Osteoblast (primary cell): Measurements from ENCODE around the gene MAN1C1. TPM values are rescaled to one million over a fixed set of nuclear protein-coding genes. Genes with fewer than 3 reads are reported as not detected.

ENCODE experiments used
- DNase-seq: peaks from one replicate; pipeline ENCODE4 v3.0.0; 2011; ENCODE audit warnings: low spot score, mixed read lengths; ENCODE audit not compliant: insufficient read length; ENCODE audit errors: missing footprints
- H2AFZ ChIP-seq: 2 replicates; pipeline ENCODE4 v1.6.0; 2011; ENCODE audit warnings: mild to moderate bottlenecking, low read length
- H3K27ac ChIP-seq: 2 replicates; pipeline ENCODE4 v1.5.1; 2011; ENCODE audit warnings: mild to moderate bottlenecking, low read depth, low read length, moderate library complexity
- H3K27me3 ChIP-seq: 2 replicates; pipeline ENCODE4 v1.6.0; 2012; ENCODE audit warnings: mild to moderate bottlenecking, control low read depth, inconsistent platforms, low read length, moderate library complexity; ENCODE audit not compliant: insufficient read depth
- H3K36me3 ChIP-seq: 2 replicates; pipeline ENCODE4 v1.5.1; 2011; ENCODE audit warnings: mild to moderate bottlenecking, low read length, control low read depth, moderate library complexity; ENCODE audit not compliant: insufficient read depth
- H3K4me1 ChIP-seq: 2 replicates; pipeline ENCODE4 v1.5.1; 2011; ENCODE audit warnings: mild to moderate bottlenecking, low read length, control low read depth, moderate library complexity; ENCODE audit not compliant: insufficient read depth
- H3K4me2 ChIP-seq: 2 replicates; pipeline ENCODE4 v1.6.0; 2011; ENCODE audit warnings: mild to moderate bottlenecking, low read length; ENCODE audit not compliant: insufficient read depth
- H3K4me3 ChIP-seq: fragments of 200-600 bp; sonication (generic); 3 replicates; pipeline ENCODE4 v1.5.1; 2012; ENCODE audit warnings: mild to moderate bottlenecking, low read length, inconsistent platforms; ENCODE audit not compliant: insufficient read depth
- H3K79me2 ChIP-seq: 2 replicates; pipeline ENCODE4 v1.6.0; 2012; ENCODE audit warnings: mild to moderate bottlenecking, low read length, control low read depth, inconsistent platforms; ENCODE audit not compliant: insufficient read depth
- H3K9me3 ChIP-seq: 2 replicates; pipeline ENCODE4 v1.5.1; 2011; ENCODE audit warnings: low read depth, low read length, control low read depth
- H4K20me1 ChIP-seq: 2 replicates; pipeline ENCODE4 v1.6.0; 2012; ENCODE audit warnings: mild to moderate bottlenecking, low read length, control low read depth; ENCODE audit not compliant: insufficient read depth
- total RNA-seq: library from RNA; depleted of rRNA; stranded (reverse); fragments of >200 nt; gene quantifications from 2 replicates; pipeline ENCODE4 v1.2.3, GENCODE V29; 2012
- TF ChIP-seq, protein P1 (sequence below): IDR thresholded peaks from 2 replicates; pipeline ENCODE4 v1.5.1; 2011; ENCODE audit warnings: mild to moderate bottlenecking, low read depth, low read length, moderate library complexity; ENCODE audit errors: extremely low read depth

MAN1C1 gene
- total RNA-seq, 1 donor, result 16.3 TPM

DNA sequence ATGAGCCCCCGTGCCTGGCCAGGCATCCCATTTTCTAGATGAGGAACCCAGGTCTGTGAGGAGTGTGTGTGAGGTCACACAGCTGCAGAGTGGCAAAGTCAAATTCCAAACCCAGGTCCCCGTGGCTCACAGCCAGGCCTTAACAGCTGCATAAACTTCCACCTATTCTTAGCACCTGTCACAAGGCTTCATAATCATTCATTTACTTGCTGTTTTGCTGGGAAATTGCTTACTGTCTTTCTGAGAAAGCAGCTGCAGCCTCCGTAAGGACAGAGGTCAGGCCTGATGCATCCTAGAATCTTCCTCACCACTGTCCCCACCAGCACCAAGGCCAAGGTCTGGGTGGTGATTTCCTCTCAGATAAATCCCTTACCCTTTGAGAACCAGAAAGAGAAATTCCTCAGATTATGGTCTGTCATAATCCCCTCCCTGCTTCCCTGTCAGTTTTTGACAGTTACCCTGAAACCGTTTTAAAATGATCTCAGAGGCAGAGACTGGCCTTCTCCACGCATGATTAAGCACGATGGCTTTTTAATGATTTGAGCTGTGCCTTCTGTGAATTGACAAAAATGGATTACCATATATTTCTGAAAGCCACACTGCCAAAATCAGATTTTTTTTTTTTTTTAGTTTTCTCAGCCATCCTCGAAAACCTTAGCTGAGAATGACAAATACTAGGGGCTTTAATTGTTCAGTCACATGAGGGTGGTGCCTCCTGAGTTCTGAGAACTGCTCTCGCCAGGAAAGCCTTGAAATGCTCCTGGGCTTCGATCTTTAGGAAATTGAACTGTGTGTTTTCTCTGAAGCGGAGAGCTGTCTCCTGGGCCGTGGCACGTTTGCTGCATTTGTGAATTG lies 113.4 kb downstream of the MAN1C1 start:
- peak; percentile 17 for DNase-seq
- Histone ChIP-seq H3K36me3 (no peaks in the 10 kb centered on the region), H4K20me1 (no peaks in the 10 kb centered on the region), H3K4me1 (peaks cover 6% of the 10 kb centered on the region), H3K4me2 (no peak overlapping the region), H3K9me3 (no peaks in the 10 kb centered on the region), H3K27me3 (peaks cover 22% of the 10 kb centered on the region), H2AFZ (no peak overlapping the region), H3K27ac (no peak overlapping the region), H3K4me3 (no peak overlapping the region), H3K79me2 (no peaks in the 10 kb centered on the region)
- TF ChIP-seq, protein P1, sequence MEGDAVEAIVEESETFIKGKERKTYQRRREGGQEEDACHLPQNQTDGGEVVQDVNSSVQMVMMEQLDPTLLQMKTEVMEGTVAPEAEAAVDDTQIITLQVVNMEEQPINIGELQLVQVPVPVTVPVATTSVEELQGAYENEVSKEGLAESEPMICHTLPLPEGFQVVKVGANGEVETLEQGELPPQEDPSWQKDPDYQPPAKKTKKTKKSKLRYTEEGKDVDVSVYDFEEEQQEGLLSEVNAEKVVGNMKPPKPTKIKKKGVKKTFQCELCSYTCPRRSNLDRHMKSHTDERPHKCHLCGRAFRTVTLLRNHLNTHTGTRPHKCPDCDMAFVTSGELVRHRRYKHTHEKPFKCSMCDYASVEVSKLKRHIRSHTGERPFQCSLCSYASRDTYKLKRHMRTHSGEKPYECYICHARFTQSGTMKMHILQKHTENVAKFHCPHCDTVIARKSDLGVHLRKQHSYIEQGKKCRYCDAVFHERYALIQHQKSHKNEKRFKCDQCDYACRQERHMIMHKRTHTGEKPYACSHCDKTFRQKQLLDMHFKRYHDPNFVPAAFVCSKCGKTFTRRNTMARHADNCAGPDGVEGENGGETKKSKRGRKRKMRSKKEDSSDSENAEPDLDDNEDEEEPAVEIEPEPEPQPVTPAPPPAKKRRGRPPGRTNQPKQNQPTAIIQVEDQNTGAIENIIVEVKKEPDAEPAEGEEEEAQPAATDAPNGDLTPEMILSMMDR, result no peak

DNA sequence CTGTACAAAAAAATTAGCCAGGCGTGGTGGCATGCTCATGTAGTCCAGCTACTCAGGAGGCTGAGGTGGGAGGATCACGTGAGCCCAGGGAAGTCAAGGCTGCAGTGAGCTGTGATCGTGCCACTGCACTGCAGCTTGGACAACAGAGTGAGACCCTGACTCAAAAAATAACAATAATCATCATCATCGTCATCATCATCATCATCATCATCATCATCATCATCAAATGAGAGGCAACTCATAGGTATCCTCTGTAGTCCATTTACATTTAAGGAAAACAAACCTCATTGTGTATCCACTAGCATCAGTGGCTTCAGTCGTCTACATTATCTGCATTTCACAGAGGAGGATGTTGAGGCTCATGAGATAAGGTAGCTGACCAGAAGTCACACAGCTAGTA lies 114.6 kb downstream of the MAN1C1 start:
- H3K9me3 ChIP-seq, result no peaks in the 10 kb centered on the region
- H3K4me2 ChIP-seq, result no peak overlapping the region
- no peaks in the 10 kb centered on the region for H3K36me3 ChIP-seq
- peaks cover 6% of the 10 kb centered on the region for H3K4me1 ChIP-seq
- no peak for DNase-seq
- TF ChIP-seq, protein P1, result no peak
- no peaks in the 10 kb centered on the region for H3K79me2 ChIP-seq
- H3K27ac ChIP-seq, result no peak overlapping the region
- no peak overlapping the region for H3K4me3 ChIP-seq
- peaks cover 22% of the 10 kb centered on the region for H3K27me3 ChIP-seq
- H2AFZ ChIP-seq, result no peak overlapping the region
- H4K20me1 ChIP-seq, result no peaks in the 10 kb centered on the region

DNA sequence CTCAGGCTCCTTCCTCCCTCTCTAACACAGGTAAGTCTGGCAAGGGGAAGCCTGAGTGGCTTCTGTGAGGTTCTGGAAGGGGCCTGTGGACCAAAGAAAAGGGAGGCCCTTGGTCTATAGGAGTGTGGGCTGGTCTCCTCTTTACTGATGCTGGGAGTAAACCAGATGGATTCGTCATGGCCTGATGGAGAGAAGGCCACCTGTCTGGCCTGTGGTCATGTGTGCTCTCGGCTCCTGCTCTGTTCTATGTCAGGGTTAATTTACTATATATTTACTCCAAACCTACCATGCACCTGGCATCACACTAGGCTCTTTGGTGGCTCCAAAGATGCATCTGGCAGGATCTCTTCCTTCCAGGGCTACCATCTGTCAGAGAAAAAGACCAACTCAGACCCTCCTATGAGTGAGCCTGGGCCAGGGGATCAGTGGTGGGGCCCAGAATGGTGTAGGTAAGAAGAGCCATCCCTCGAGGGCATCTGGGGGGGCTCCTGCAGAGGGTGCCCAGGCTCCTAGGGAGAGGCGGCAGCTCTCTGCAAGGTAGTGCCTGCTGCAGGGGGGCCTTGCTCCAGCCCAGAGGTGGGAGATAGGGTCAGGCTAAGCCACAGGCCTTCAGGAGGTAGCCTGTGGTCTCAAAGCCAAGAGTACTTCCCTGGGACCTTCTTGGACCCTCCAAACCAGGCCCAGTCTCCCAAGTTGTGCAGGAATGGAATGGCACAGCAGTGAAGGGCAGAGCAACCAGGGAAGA lies 115.2 kb downstream of the MAN1C1 start:
- Histone ChIP-seq H3K4me2 (no peak overlapping the region), H2AFZ (no peak overlapping the region), H3K27ac (no peak overlapping the region), H3K79me2 (no peaks in the 10 kb centered on the region), H4K20me1 (no peaks in the 10 kb centered on the region), H3K36me3 (no peaks in the 10 kb centered on the region), H3K9me3 (no peaks in the 10 kb centered on the region), H3K27me3 (peaks cover 24% of the 10 kb centered on the region), H3K4me3 (no peak overlapping the region), H3K4me1 (peaks cover 6% of the 10 kb centered on the region)
- TF ChIP-seq, protein P1, result no peak
- peak; percentile 25 for DNase-seq

DNA sequence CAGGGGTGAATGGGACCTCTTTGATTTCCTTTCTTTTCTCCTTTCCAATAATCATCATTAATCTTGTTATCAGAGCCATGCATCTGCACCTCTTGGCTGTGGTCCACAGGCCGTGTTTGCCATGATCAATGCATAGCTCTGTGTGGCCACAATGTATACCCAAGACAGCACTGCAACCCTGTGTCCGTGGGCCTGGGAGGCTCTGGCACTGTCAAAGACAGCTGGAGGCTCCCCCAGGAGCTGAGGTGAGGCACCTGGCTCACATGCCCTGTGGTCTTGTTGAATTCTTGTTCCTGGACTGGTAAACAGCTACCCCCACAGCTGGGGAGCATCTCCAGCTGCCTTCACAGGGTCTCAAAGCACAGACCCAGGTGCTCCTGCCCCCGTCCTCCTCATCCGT lies 116.2 kb downstream of the MAN1C1 start:
- no peak overlapping the region for H3K4me2 ChIP-seq
- no peaks in the 10 kb centered on the region for H3K9me3 ChIP-seq
- H3K27me3 ChIP-seq, result peaks cover 31% of the 10 kb centered on the region
- peak; percentile 23 for DNase-seq
- H3K4me1 ChIP-seq, result no peaks in the 10 kb centered on the region
- no peak overlapping the region for H3K27ac ChIP-seq
- no peak overlapping the region for H2AFZ ChIP-seq
- H4K20me1 ChIP-seq, result no peaks in the 10 kb centered on the region
- H3K79me2 ChIP-seq, result no peaks in the 10 kb centered on the region
- no peaks in the 10 kb centered on the region for H3K36me3 ChIP-seq
- TF ChIP-seq, protein P1, result no peak
- H3K4me3 ChIP-seq, result no peak overlapping the region
